HUDEP-2 (cell line): ENCODE data around the gene CYP4F22.
"Not testable (repeated sequence)": the region's sequence is repeated elsewhere in the genome, so short reads cannot be mapped to it uniquely, and the experiment has no call there.

Experiments
- DNase-seq, 76 experiments: peaks; one replicate each; lab custom pipeline; 2025; ENCODE audit not compliant: unreplicated experiment in 76 of 76; lab: John Stamatoyannopoulos, UW

The CYP4F22 gene

GRCh38 chr19:15533522-15533830 is 25.2 kb downstream of the CYP4F22 start:
- DNase-seq, result not testable (repeated sequence)

DNA sequence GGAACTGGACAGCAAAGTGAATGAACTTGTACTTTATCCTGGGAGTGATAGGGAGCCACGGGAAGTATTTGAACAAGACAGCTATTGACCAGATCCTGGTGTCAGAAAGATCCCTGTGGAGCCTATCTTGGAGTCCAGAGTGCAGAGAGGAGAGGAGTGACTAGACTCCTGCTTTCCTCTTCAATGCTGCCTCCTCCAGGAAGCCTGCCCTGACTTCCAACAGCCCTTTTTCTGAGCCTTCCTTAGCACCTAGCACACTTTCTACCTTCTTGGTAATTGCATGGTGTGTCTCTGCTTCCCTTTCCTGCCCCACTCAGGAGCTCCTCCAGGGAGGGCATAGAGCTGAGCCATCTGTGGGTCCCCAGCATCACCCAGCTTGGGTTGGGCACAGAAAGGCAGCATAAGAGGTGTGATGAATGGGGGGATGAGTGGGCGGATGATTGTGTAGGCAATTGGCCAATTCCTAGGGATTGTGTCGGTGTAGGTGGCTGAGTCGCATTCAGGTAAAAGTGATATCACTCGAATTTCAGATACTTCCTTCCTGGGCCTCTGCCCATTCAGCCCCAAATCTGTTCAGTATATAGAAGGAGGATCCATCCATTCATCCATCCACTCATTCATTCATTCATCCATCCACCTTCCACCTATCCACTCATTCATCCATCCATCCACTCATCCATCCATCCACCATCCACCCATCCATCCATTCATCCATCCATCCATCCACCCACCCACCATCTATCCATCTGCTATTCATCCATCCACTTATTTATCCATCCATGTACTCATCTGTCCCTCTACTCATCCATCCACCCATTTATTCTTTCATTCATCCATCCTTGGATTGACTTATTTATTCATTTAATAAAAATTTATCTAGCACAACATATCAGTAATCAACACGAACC is 26.9 kb downstream of the CYP4F22 start:
- DNase-seq, result no peak

DNA sequence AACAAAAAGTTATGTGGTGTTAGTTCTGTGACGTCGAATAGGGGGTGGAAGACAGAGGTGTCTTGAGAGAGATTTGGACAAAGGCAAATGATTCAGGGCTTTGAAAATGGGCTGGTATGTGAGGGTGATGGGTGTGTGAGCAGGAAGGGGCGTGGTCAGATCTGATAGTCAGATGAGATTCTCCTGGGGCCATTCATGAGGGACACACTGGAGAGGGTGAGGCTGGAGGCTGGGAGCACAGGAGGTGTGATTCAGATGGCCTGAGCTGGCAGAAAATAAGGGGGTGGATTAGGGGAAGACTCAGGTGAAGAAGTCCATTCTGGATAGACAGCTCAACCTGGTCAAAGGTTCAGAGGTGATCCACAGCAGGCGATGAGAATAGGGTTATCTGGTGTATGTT is 28.0 kb downstream of the CYP4F22 start:
- DNase-seq, result no peak

- DNase-seq, result peak in 2 of 76 experiments; percentile 2 to 11
Observed at GRCh38 chr19:15538774-15539173, 30.4 kb downstream of the CYP4F22 start.

- no peak for DNase-seq
Observed at GRCh38 chr19:15539638-15540037, 31.3 kb downstream of the CYP4F22 start.

DNA sequence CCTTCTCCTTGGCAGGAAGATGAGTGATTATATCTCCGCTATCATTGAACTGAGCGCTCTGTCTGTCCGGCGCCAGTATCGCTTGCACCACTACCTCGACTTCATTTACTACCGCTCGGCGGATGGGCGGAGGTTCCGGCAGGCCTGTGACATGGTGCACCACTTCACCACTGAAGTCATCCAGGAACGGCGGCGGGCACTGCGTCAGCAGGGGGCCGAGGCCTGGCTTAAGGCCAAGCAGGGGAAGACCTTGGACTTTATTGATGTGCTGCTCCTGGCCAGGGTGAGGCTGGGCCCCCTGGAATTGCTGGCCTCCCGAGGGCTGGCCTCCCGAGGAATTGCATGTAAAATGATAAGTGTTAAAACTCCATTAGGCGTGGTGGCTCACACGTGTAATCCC is 32.1 kb downstream of the CYP4F22 start:
- DNase-seq, result no peak

DNA sequence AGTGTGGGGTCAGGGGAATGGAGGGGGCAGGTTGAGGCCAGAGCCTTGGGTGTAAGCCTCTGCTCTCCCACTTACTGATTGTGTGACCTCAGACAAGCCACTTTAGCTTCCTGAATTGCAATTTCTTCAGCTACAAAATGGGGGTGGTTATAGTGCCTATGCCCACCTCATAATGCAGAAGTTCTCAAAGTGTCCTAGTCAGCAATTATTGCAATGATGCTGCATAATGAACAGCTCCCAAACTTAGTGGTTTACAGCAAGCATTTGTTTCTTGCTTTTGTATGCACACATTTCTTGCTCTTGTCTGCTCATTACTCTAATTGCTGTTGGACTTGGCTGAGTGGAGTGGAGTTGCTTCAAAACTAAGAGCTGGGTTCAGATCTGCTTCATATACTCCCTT is 36.0 kb downstream of the CYP4F22 start:
- DNase-seq, result no peak

- no peak for DNase-seq
Observed at GRCh38 chr19:15544970-15545369, 36.6 kb downstream of the CYP4F22 start.

GRCh38 chr19:15548648-15549047 is 40.3 kb downstream of the CYP4F22 start:
- DNase-seq, result no peak

- no peak for DNase-seq
Observed at GRCh38 chr19:15549581-15549980, 41.3 kb downstream of the CYP4F22 start.

GRCh38 chr19:15550273-15550672 is 41.9 kb downstream of the CYP4F22 start:
- DNase-seq, result no peak

DNA sequence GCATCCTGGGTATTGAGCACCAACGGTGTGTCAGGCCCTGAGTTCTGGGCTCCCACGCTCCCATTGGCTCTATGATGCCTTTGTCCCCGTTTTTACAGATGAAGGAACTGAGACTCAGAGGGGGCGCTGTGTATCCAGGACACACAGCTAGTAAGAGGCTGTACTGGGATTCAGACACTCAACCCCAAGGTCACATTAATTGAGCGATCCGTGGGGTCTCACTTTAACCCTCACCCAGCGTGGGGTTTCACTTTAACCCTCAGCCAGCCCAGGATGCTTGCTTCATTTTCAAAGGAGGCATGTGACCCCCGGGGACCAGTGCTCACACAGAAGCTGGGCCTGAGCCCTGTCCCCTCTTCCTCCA is 42.6 kb downstream of the CYP4F22 start:
- DNase-seq, result peak in 8 of 76 experiments; percentile 3 to 26 (median 7)

GRCh38 chr19:15551293-15552004 is 43.1 kb downstream of the CYP4F22 start:
- peak in 34 of 76 experiments; percentile 4 to 46 (median 24) for DNase-seq

DNA sequence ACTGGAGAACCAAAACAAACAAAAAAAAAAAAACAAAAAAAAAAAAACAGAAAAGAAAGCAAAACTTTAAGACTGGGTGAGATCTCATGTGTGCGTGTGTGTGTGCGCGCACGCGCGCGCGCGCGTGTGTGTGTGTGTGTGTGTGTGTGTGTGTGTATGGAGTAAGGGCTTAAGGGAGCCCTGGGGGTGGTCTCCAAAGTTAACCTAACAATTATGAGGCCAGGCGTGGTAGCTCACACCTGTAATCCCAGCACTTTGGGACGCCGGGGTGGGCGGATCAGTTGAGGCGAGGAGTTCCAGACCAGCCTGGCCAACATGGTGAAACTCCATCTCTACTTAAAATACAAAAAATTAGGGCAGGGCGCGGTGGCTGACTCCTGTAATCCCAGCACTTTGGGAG is 46.7 kb downstream of the CYP4F22 start:
- no peak for DNase-seq

DNA sequence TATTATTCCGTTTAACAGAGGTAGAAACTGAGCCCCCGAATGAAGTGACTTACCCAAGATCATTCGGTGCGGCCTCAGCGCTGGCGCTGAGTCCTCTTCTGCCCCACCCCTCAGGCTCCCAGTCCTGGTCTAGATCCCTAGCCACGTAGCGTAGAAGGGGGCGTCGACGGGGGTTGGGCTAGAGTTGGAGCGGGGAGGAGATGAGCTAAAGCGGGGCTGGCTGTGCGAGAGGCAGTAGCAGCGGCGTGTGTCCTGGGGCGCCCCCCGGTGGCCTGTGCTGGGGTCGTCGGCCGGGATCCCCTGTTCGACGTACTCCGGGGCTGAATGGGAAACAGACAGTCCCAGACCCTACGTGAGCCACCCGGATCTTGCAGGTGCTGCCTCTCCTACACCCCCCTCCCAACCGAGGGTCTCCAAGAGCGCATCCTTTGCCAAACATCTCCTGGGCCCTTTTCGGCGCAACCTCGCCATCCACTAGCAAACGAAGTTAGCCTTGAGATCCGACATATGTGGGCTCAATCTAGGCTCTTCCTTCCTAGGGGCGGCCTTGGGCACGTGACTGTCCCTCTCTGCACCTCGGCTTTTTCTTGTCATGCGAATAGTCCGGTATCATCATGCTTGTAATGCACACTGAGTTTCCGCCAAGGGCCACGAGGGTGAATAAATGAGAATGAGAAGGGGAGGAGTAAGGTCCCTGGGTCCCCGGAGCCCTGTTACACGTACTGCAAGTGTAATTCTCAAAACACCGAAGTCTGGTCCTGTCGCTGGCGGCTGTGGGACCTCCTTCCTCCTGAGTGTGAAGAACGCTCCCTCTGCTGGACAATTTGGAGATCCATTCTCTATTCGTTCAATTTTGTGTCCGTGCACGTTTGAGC is 47.7 kb downstream of the CYP4F22 start:
- peak in 75 of 76 experiments; percentile 50 to 99 (median 94) for DNase-seq

DNA sequence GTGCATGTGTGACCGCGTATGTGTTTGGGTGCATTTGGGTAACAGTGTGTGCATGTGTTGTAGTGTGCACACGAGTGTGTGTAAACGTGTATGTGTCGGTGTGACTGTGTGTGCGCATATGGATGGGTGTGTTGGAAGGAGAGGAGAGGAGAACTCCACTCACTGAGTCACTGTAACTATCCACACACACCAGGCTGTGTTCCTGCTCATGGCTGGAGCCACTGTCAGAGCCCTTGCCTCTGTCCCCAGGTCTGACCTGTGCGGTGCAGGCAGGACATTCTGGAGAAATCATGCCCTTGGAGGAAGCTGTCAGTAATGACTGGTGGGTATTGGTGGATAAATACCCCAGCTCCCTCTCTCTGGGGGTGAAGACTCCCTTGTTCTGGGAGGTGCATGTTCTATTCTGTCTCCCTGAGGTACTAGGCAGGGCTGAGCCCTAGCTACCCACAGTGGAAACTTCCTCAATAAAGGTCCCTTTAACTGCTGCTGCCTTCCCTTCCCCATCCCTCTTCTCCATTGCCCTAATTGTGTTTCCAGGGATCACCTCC is 48.4 kb downstream of the CYP4F22 start:
- peak in 1 of 76 experiments; percentile 65 for DNase-seq

GRCh38 chr19:15557223-15557622 is 48.9 kb downstream of the CYP4F22 start:
- DNase-seq, result no peak

GRCh38 chr19:15562145-15562544 is 53.8 kb downstream of the CYP4F22 start:
- no peak for DNase-seq

DNA sequence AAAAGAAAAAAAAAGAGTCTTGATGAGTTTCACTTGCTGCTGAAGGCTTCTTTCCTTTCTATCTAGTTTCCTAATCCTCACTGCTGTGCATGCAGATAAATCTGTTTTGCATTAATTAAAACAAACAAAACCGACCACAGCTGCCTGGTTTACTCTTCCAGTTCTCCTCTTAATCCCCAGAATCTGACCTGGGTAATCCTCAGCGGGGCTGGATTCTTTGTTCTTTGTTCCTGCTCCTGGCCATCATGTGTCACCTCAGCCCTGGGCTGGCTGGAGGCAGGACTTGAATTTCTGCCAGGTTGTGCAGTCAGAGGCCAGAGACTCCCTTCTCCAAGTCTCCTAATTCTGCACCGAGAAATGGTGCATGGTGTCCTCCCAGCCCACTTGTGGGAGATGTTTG is 54.5 kb downstream of the CYP4F22 start:
- peak in 13 of 76 experiments; percentile 16 to 55 (median 41) for DNase-seq

DNA sequence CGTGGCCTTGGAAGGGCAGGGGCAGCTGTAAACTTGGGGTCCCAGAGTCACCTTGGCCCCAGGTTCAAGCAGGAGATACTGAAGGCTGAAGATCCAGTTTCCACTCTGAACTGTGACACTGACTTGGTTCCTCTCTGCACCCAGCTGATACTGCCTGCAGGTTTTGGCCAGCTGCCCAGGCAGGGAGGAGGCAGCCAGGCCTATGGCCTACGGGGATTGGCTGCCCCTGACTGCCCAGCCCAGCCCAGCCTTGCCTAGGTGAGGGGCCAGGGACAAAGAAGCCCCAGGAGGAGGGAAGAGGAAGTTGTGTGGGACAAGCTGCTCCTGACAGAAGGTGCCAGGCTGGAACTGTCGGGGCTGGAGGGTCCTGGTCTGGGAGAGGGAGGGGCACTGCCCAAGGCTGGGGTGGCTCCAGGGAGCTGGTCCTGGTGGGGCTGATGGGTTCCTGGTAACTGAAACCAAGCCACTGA is 55.0 kb downstream of the CYP4F22 start:
- DNase-seq, result peak in 70 of 76 experiments; percentile 16 to 88 (median 69)

GRCh38 chr19:15563931-15564330 is 55.6 kb downstream of the CYP4F22 start:
- no peak for DNase-seq
